Loucy (cell line): ENCODE results near the gene BCL2L14.

Experiments used
- H2AFZ ChIP-seq: fragments of 200-600 bp; sonication (generic); 2 replicates; pipeline ENCODE4 v1.6.0; 2016; ENCODE audit warnings: antibody characterized with exemption, mild to moderate bottlenecking, low read length, moderate library complexity
- H3F3A ChIP-seq: fragments of 200-600 bp; 2 replicates; pipeline ENCODE4 v1.6.0; 2016; ENCODE audit warnings: antibody characterized with exemption, low read depth, mild to moderate bottlenecking
- H3K27me3 ChIP-seq: fragments of 200-600 bp; sonication (generic); 2 replicates; pipeline ENCODE4 v1.6.1; 2014; ENCODE audit warnings: low read length, mild to moderate bottlenecking; ENCODE audit not compliant: insufficient read depth, poor library complexity, severe bottlenecking
- H3K36me3 ChIP-seq: fragments of 200-600 bp; sonication (generic); 2 replicates; pipeline ENCODE4 v1.6.1; 2016; ENCODE audit warnings: low read length; ENCODE audit not compliant: insufficient read depth
- H3K4me1 ChIP-seq: fragments of 200-600 bp; sonication (generic); 2 replicates; pipeline ENCODE4 v1.5.1; 2014; ENCODE audit warnings: low read length, mild to moderate bottlenecking; ENCODE audit not compliant: insufficient read depth, poor library complexity, severe bottlenecking
- H3K4me2 ChIP-seq: fragments of 200-600 bp; sonication (generic); 2 replicates; pipeline ENCODE4 v1.6.0; 2014; ENCODE audit warnings: antibody characterized with exemption, low read length, low read depth, mild to moderate bottlenecking; ENCODE audit not compliant: poor library complexity, severe bottlenecking
- H3K4me3 ChIP-seq: fragments of 200-600 bp; sonication (generic); 2 replicates; pipeline ENCODE4 v1.5.1; 2014; ENCODE audit warnings: low read length, mild to moderate bottlenecking, mixed read lengths; ENCODE audit not compliant: poor library complexity, severe bottlenecking
- H3K79me2 ChIP-seq: fragments of 200-600 bp; sonication (generic); 2 replicates; pipeline ENCODE4 v1.6.1; 2014; ENCODE audit warnings: low read length; ENCODE audit not compliant: insufficient read depth
- H3K9ac ChIP-seq: fragments of 200-600 bp; sonication (generic); 2 replicates; pipeline ENCODE4 v1.6.0; 2014; ENCODE audit warnings: mild to moderate bottlenecking, low read depth, low read length, moderate library complexity; ENCODE audit not compliant: poor library complexity, severe bottlenecking
- H3K9me2 ChIP-seq: fragments of 200-600 bp; sonication (generic); replicated peaks from 2 replicates; pipeline ENCODE4 v1.6.1; 2016; ENCODE audit warnings: low read depth, low read length, mixed read lengths
- H3K9me3 ChIP-seq: fragments of 200-600 bp; sonication (generic); 2 replicates; pipeline ENCODE4 v1.6.1; 2014; ENCODE audit warnings: mild to moderate bottlenecking, antibody characterized with exemption, low read length, low read depth; ENCODE audit not compliant: insufficient read depth
- H4K20me1 ChIP-seq: fragments of 200-600 bp; sonication (generic); 2 replicates; pipeline ENCODE4 v1.6.0; 2014; ENCODE audit warnings: antibody characterized with exemption, low read length, mild to moderate bottlenecking; ENCODE audit not compliant: insufficient read depth, poor library complexity, severe bottlenecking
- EZH2phosphoT487 ChIP-seq: fragments of 200-600 bp; IDR thresholded peaks from 2 replicates; pipeline ENCODE4 v1.6.1; 2018; ENCODE audit warnings: antibody characterized with exemption, mild to moderate bottlenecking, moderate library complexity, borderline replicate concordance
- TF ChIP-seq, protein P1 (sequence below): fragments of 200-600 bp; sonication (generic); conservative IDR thresholded peaks from 2 replicates; pipeline ENCODE4 v1.5.1; 2014; ENCODE audit warnings: mild to moderate bottlenecking, antibody characterized with exemption, low read length

The BCL2L14 gene

DNA sequence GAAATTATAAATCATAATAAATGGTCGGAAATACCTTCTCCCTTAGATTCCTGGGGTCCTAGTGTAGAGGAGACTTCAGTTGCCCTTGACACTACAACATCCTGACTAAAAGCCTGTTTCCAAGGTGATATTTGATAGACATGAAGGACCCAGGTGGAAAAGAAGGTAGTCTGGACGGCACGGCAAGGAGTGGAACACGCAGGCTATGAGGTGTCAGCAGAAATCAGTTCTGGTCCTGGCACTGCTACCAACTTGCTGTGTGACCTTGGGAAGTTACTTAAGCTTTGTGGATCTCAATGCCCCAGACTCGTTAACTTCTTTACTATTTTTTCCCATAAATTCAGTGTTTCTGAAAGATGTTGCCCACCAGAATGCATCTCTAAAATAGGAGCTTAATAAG is 36.9 kb upstream of the BCL2L14 start:
- no peak for TF ChIP-seq EZH2phosphoT487
- TF ChIP-seq, protein P1, sequence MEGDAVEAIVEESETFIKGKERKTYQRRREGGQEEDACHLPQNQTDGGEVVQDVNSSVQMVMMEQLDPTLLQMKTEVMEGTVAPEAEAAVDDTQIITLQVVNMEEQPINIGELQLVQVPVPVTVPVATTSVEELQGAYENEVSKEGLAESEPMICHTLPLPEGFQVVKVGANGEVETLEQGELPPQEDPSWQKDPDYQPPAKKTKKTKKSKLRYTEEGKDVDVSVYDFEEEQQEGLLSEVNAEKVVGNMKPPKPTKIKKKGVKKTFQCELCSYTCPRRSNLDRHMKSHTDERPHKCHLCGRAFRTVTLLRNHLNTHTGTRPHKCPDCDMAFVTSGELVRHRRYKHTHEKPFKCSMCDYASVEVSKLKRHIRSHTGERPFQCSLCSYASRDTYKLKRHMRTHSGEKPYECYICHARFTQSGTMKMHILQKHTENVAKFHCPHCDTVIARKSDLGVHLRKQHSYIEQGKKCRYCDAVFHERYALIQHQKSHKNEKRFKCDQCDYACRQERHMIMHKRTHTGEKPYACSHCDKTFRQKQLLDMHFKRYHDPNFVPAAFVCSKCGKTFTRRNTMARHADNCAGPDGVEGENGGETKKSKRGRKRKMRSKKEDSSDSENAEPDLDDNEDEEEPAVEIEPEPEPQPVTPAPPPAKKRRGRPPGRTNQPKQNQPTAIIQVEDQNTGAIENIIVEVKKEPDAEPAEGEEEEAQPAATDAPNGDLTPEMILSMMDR: no peak
- H3K4me2 ChIP-seq: no peak overlapping the region
- no peaks in the 10 kb centered on the region for H3K36me3 ChIP-seq
- no peak overlapping the region for H2AFZ ChIP-seq
- H3K79me2 ChIP-seq: no peaks in the 10 kb centered on the region
- H3F3A ChIP-seq: no peaks in the 10 kb centered on the region
- H3K4me1 ChIP-seq: peaks cover 3% of the 10 kb centered on the region
- no peaks in the 10 kb centered on the region for H3K27me3 ChIP-seq
- no peaks in the 10 kb centered on the region for H4K20me1 ChIP-seq
- no peak overlapping the region for H3K4me3 ChIP-seq
- no peak overlapping the region for H3K9ac ChIP-seq
- H3K9me3 ChIP-seq: no peaks in the 10 kb centered on the region
- no peaks in the 10 kb centered on the region for H3K9me2 ChIP-seq

DNA sequence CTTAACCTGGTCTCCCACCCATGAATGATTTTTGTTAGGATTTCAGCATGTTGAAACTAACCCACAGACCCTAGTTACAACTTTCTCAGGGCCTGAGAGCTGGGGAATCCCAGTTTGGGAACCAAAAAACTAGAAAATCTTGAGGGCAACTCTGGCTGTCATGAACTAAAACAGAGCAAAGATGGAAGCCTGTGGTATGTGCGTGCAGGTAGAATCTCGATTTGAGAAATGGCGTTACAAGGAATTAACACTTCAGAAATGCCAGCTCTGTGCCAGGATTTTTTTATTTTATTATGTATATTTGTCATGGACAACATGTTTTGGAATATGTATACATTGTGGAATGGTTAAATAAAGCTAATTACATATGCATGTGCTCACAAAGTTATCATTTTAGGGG is 36.4 kb upstream of the BCL2L14 start:
- H3K9ac ChIP-seq: no peak overlapping the region
- H3K4me3 ChIP-seq: no peak overlapping the region
- no peak overlapping the region for H2AFZ ChIP-seq
- H3F3A ChIP-seq: no peaks in the 10 kb centered on the region
- no peaks in the 10 kb centered on the region for H3K36me3 ChIP-seq
- no peaks in the 10 kb centered on the region for H3K27me3 ChIP-seq
- H3K9me2 ChIP-seq: no peaks in the 10 kb centered on the region
- no peaks in the 10 kb centered on the region for H4K20me1 ChIP-seq
- no peak overlapping the region for H3K4me2 ChIP-seq
- no peaks in the 10 kb centered on the region for H3K9me3 ChIP-seq
- H3K79me2 ChIP-seq: no peaks in the 10 kb centered on the region
- H3K4me1 ChIP-seq: peaks cover 3% of the 10 kb centered on the region
- TF ChIP-seq EZH2phosphoT487: no peak
- TF ChIP-seq, protein P1: no peak

DNA sequence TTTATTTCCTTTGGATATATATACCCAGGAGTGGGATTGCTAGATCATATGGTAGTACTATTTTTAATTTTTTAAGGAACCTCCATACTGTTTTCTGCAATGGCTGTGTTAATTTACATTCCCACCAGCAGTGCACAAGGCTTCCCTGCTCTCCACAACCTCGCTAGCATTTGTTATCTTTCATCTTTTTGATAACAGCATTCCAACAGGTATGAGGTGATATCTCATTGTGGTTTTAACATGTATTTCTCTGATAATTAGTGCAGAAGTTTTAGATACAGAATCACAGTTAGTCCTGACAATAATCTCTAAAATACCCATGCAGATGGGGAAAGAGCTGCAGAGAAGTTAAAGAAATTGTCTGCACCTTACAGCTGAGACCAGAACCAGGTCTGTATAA is 35.5 kb upstream of the BCL2L14 start:
- Histone ChIP-seq H3K4me1 (peaks cover 3% of the 10 kb centered on the region), H2AFZ (no peak overlapping the region)

More for the DNA sequence above, 35.5 kb upstream of the BCL2L14 start:
- Histone ChIP-seq H3K9me2 (no peaks in the 10 kb centered on the region), H3F3A (no peaks in the 10 kb centered on the region), H3K27me3 (no peaks in the 10 kb centered on the region), H3K4me3 (no peak overlapping the region), H3K4me2 (no peak overlapping the region), H3K9ac (no peak overlapping the region), H3K9me3 (no peaks in the 10 kb centered on the region), H4K20me1 (no peaks in the 10 kb centered on the region), H3K79me2 (no peaks in the 10 kb centered on the region), H3K36me3 (no peaks in the 10 kb centered on the region)
- TF ChIP-seq EZH2phosphoT487: no peak
- TF ChIP-seq, protein P1: no peak
